Stimulated activated CD4-positive, alpha-beta T cell treated with anti-CD3 and anti-CD28 coated beads, Interleukin-4, amount 100 ng/mL, for 48 hours (primary cell): ENCODE results near the gene FCER2.

ENCODE experiments used
- DNase-seq, 2 donors: peaks; one replicate each; pipeline ENCODE4 v3.0.0-alpha.2; 2020; ENCODE audit warnings: low read depth in 2 of 2

Gene FCER2

GRCh38 chr19:7733376-7733775, 31.4 kb upstream of the FCER2 start:
- DNase-seq = no peak

GRCh38 chr19:7732045-7732444, 30.1 kb upstream of the FCER2 start, which contains the start of gene CLEC4G:
TSS of gene CLEC4G (minus strand) at chr19:7732110. CDS start at chr19:7732102, 8 bp downstream.
- DNase-seq = no peak

DNA sequence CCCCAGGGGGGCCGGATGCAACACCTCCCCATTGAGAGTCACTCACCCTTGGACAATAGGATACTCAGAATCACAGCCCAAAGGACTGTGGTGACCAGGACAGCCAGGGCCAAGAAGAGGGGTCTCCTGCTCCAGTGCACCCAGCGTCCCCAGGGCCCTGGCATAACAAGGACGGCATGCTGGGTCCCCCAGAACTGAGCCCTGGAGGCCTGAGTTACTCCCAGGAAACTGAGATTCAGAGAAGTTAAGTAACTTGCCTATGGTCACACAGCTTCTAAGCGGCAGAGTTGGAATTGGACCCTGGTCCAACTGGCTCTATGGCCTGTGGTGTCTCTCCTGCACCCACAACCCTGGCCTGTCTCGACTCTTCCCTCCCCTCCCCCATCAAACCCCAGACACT, 29.7 kb upstream of the FCER2 start:
- DNase-seq = no peak

DNA sequence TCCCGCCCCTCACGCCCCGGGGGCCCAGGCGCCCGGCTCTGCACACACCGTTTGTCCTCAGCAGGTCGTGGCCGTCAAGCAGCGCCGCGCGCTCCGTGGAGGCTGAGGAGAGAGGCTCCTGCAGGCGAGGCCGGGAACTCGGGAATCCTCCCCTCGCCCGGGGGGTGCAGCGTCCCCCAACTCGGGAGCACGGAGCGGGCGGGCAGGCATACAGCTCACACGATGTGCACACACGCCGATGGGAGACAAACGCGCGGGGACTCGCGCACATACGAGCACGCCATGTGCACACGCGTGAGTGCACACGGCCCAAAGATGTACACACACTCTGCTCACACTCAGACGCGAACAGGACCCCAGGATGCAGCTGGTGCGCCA, 29.3 kb upstream of the FCER2 start:
- DNase-seq = no peak

DNA sequence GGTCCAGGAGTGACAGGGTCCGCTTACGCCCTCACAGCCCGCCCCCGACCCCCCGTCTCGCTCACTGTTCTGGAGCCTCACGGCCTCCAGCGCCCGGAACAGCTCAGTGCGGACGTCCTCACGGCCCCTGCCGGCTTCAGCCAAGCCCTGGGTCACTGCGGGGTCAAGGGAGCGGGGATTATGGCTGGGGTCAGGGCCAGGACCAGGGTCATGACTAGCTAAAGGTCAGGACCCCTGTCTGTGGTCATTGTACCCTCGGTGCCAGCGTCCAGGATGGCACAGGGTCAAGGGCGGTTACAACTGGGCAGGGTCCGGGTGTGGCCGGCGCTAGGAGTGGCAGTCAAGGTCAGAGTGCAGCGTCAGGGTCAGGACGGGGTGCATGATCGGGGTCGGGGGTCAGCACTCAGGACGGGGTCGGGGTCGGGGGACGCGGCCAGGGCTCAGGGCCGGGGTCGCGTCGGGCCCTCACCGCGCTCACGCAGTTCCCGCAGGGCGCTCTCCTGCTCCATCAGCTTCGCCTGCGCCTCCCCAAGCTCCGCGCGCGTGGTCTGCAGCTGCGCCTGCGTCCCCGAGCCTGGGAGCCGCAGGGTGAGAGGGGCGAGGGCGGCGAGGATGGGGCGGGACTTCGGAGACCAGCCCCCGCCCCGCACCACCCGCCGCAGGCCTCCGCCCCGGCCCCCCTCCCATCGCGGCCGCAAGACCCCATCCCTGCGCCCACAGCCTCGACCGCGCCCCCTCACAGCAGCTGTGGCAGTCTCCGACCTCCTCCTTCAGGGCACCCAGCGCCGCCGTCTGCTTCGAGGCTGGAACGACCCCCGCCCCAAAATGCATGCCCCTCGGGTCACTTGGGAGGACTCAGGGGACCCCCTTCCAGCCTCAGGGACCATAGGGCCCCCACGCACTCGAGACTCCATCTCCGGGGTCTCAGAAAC, 28.6 kb upstream of the FCER2 start:
- DNase-seq = no peak

- no peak for DNase-seq
These were observed 27.9 kb upstream of the FCER2 start for GRCh38 chr19:7729831-7730285.

DNA sequence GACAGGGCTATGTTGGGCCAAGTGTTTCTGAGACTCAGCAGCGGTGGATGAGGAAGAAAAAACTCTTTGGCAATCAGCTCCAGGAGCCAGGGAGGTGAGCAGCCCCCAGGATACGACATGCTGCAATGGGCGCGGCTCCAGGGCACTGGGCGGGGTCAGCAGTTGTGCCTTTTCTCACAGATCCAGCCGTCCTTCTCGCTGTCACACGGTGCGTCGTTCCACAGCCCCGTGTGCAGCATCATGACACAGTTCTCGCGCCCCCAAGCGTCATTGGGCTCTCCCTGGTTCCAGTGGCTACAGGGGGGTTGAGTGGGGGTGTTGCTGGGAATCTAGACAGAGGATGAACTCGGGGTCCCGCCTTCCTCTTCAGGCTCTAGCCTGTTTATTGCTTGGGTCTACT, 27.3 kb upstream of the FCER2 start:
- DNase-seq = no peak

- DNase-seq = no peak
These were observed 23.9 kb upstream of the FCER2 start for GRCh38 chr19:7725791-7726190.

GRCh38 chr19:7722231-7722651, 20.3 kb upstream of the FCER2 start:
- no peak for DNase-seq

- DNase-seq = no peak
These were observed 18.4 kb upstream of the FCER2 start for GRCh38 chr19:7720351-7720750.

GRCh38 chr19:7718668-7719067, 16.7 kb upstream of the FCER2 start:
- no peak for DNase-seq

DNA sequence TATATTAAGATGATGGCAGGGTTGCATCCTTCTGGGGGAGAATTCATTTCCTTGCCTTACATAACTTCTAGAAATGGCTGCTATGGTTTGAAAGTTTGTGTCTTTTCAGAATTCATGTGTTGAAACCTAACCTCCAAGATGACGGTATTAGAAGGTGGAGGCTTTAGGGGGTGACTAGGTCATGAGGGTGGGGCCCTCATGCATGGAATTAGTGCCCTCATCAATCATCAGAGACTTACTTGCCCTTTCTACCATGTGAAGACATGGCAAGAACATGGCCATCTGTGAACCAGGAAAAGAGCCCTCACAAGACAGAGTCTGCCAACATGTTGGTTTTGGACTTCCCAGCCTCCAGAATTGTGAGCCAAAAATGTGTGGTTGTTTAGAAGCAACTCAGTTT, 14.8 kb upstream of the FCER2 start:
- no peak for DNase-seq

- no peak for DNase-seq
These were observed 13.7 kb upstream of the FCER2 start for GRCh38 chr19:7715671-7716070.

GRCh38 chr19:7710616-7711015, 8.7 kb upstream of the FCER2 start:
- DNase-seq = no peak

- no peak for DNase-seq
These were observed 8.1 kb upstream of the FCER2 start for GRCh38 chr19:7709932-7710460.

GRCh38 chr19:7706955-7707456, 5.1 kb upstream of the FCER2 start:
- no peak for DNase-seq

- no peak for DNase-seq
These were observed 4.4 kb upstream of the FCER2 start for GRCh38 chr19:7706188-7706954.

GRCh38 chr19:7705387-7706187, 3.7 kb upstream of the FCER2 start:
- peak; percentile 61 to 68 for DNase-seq

- DNase-seq = no peak
These were observed 2.5 kb upstream of the FCER2 start for GRCh38 chr19:7704280-7705060.

- DNase-seq = no peak
These were observed 1.4 kb upstream of the FCER2 start for GRCh38 chr19:7703332-7703731.
